Hair follicular keratinocyte (primary cell): ENCODE data around the gene PTGS2. TPM values are rescaled to one million over a fixed set of nuclear protein-coding genes. Genes with fewer than 3 reads are reported as not detected.

Experiments used
- total RNA-seq: library from RNA; depleted of rRNA; stranded (reverse); fragments of >200 nt; gene quantifications from 2 replicates; pipeline ENCODE4 v1.2.3, GENCODE V29; 2015

Gene PTGS2
- total RNA-seq, result 43.9 and 50.3 TPM in 2 replicates

DNA sequence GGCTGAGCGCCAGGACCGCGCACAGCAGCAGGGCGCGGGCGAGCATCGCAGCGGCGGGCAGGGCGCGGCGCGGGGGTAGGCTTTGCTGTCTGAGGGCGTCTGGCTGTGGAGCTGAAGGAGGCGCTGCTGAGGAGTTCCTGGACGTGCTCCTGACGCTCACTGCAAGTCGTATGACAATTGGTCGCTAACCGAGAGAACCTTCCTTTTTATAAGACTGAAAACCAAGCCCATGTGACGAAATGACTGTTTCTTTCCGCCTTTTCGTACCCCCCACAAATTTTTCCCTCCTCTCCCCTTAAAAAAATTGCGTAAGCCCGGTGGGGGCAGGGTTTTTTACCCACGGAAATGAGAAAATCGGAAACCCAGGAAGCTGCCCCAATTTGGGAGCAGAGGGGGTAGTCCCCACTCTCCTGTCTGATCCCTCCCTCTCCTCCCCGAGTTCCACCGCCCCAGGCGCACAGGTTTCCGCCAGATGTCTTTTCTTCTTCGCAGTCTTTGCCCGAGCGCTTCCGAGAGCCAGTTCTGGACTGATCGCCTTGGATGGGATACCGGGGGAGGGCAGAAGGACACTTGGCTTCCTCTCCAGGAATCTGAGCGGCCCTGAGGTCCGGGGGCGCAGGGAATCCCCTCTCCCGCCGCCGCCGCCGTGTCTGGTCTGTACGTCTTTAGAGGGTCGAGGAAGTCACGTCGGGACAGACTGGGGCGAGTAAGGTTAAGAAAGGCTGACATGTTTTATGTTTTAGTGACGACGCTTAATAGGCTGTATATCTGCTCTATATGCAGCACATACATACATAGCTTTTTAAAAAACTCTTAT, at the start of gene PTGS2:
Gene PTGS2 (minus strand): TSS at position 179 of the 817 bp plus-strand sequence. CDS start 133 bp downstream, at position 46.

Other genes starting within 250 kb of the PTGS2 start
- gene PDC, start 219.3 kb downstream of the PTGS2 start, total RNA-seq, result not detected in 2 replicates
- 8.7 and 21.1 TPM in 2 replicates for gene PLA2G4A, start 148.5 kb upstream of the PTGS2 start, total RNA-seq